ENCODE data around the gene KDF1. TPM values are rescaled to one million over a fixed set of nuclear protein-coding genes. Genes with fewer than 3 reads are reported as not detected.

Gene KDF1
- total RNA-seq, 2 donors from 2014 or later: 0.27 TPM; not detected in 1

DNA sequence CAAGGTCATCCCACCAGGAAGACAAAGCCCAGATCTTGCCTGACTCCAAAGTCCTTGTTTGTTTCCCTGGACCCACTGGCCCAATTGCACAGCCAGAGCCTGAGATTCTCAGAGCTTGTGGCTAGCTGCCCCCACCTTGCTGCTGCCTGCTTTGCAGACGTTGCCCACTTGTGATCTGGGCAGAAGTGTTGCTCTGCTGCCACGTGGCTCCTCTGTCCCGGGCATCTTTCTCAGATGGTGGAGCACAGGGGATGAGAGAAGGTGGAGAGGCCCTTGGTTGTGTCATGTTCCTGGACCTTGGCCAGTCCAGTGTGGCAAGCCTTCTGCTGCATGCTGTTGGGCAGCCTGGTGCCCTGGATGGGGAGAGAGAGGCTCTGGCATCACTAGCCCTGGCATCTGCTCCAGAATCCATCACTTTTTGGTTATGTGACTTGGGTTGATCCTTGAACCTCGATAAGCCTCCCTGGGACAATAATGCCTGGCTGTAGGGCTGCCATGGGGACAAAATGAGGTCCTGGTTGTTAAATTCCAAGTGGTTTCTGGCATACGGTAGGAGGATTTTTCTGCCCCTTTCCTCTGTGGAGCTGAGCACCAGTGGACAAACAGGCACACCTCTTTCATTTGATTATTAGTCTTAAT lies 44.9 kb downstream of the KDF1 start:
- peaks cover 0 to 2% of the 10 kb centered on the region in 2 donors for H3K9me3 Mint-ChIP-seq
- no peak overlapping the region for H3K27ac Mint-ChIP-seq
- no peak for DNase-seq (ENCODE audit: low spot score in 2 of 2)
- ATAC-seq: no peak
- no peaks in the 10 kb centered on the region for H3K36me3 Mint-ChIP-seq

- no peak within 1 kb of the TSS for H3K27ac Mint-ChIP-seq
- DNase-seq (ENCODE audit: low spot score in 2 of 2) (no peak), ATAC-seq (no peak)
- no peaks in the 10 kb centered on the region for H3K36me3 Mint-ChIP-seq
- H3K9me3 Mint-ChIP-seq: no peaks in the 10 kb centered on the region
Observed at GRCh38 chr1:26913754-26914619, 46.3 kb downstream of the KDF1 start, which contains the start of gene NR0B2. Gene NR0B2, minus strand, starts transcription at chr1:26913975. Its CDS starts 35 bp downstream, at chr1:26913940.

GRCh38 chr1:26913389-26913753 lies 46.9 kb downstream of the KDF1 start:
- H3K36me3 Mint-ChIP-seq: no peaks in the 10 kb centered on the region
- ATAC-seq (no peak), DNase-seq (ENCODE audit: low spot score in 2 of 2) (no peak)
- no peaks in the 10 kb centered on the region for H3K9me3 Mint-ChIP-seq
- H3K27ac Mint-ChIP-seq: no peak overlapping the region

DNA sequence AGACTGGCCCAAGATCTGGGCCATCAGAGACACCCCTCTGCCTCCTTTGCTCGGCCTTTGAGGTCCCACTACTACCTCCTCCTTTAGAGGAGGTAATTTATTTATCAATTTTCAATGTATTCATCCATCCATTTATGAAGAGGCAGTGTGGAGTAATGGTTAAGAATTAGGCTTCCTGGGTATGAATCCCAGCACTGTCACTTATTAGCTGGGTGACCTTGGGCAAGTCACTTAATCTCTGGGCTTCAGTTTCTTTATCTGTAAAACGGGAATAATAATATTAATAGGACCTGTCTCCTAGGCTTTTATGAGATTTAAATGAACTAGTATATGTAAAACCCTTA lies 48.1 kb downstream of the KDF1 start:
- ATAC-seq (no peak), DNase-seq (ENCODE audit: low spot score in 2 of 2) (no peak)
- Mint-ChIP-seq H3K9me3 (no peaks in the 10 kb centered on the region), H3K36me3 (no peaks in the 10 kb centered on the region), H3K27ac (no peak overlapping the region)

DNA sequence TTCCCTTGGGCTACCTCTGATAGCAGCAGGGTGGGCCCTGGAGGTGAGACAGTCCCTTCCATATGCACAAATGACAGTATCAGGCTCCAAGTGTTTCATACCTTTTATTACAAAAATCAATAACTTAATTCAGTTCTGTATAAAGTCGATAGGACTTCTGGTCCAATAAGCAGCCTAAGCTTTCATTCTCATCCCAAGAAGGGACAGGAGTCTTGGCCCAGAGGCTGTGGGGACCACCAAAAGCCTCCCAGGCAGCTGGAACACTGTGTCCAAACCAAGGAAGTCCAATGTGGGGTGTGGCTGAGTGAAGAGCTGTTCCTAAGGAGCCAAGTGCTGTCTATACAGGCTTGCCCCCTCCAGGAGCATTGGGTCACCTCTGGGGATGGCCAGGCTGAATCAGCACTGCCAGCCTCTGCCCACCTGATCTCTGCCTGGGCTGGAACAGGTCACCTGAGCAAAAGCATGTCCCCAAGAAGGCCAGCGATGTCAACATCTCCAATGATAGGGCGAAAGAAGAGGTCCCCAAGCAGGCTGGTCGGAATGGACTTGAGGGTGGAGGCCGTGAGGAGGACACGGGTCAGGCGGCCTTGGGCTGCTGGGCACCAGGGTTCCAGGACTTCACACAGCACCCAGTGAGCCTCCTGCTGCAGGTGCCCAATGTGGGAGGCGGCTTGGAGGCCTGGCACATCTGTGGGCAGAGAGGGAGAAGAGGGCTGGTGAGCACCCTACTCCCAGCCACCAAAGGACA lies 48.7 kb downstream of the KDF1 start:
- Mint-ChIP-seq H3K9me3 (no peaks in the 10 kb centered on the region), H3K36me3 (no peaks in the 10 kb centered on the region), H3K27ac (no peak overlapping the region)
- DNase-seq (ENCODE audit: low spot score in 2 of 2): no peak
- ATAC-seq: no peak

DNA sequence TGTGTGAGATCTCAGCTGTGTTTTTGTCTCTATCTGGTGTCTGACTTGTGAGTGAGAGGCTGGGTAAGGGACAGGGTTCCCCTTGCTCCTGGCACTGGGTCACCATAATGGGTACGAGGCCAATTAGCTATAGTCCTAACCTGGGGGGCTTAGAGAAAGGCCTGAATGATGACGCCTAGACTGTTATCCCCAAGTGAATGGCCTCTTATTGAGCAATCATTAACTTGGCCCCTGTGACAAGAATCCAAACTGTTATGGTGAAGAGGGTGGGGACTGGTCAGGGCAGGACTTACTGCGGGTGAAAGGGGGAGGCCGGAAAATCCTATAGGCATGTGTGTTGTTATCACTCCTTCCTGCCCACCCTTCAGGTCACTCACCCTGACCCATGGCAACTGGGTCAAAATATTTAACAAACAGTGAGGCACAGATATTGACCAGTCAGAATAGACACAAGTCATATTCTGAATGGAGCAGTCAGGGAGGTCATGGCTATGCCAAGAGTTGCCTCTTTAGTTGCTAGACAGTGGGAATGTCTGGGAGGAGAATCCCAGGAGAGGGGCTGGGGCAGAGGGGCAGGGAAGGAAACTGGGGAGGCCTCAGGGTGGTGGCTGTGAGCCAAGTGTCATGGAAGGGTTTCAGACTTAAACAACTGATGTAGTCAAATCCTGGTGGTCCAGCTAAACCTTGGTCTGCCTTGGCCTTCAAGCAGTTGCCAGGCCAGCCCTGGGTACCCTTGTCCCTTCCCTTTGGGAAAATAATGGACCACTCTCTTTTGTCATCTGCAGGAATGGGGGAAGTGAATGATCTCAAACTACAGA lies 49.7 kb downstream of the KDF1 start:
- ATAC-seq: no peak
- no peaks in the 10 kb centered on the region for H3K9me3 Mint-ChIP-seq
- H3K27ac Mint-ChIP-seq: no peak overlapping the region
- DNase-seq (ENCODE audit: low spot score in 2 of 2): no peak
- no peaks in the 10 kb centered on the region for H3K36me3 Mint-ChIP-seq

- Mint-ChIP-seq H3K36me3 (no peaks in the 10 kb centered on the region), H3K27ac (no peak overlapping the region), H3K9me3 (no peaks in the 10 kb centered on the region)
- DNase-seq (ENCODE audit: low spot score in 2 of 2) (no peak), ATAC-seq (no peak)
Observed at GRCh38 chr1:26909951-26910342, 50.3 kb downstream of the KDF1 start.

DNA sequence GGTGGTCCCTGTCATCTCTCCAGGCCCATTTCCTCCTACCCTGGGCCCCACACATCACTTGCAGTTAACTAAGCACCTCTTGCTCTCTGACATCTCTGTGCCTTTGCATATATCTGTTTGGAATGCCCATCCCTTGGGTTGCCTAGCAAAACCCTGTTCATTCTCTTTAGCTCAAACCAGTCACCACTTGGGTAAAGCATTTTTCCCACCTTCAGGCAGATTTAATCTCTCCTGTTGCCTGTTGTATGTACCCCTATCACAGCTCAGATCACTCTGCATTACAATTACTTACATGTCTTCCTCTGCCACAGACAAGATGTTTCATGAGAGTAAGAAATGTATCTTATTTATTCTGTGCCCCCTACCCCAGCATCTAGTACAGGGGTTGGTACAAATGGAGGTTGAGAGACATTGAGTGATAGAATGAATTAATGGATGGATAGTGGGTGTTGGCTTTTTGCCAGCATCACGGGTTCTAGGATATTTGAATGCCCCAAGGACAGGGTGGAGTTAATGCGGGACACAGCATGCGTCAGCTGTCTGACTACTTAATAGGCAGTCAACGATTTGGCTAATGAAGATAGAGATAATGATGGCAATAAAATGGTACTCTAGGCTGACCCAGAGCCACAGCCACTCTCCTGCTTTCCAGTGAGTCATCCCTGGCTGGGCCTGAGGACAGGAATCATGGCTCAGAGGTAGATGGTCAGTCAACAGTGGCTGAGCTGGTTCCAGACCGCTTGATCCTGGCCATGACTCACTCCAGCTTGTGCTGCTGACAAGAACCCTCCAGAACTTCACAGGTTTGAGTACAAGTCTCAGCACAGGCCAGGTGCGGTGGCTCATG lies 53.0 kb downstream of the KDF1 start:
- H3K27ac Mint-ChIP-seq: no peak overlapping the region
- no peaks in the 10 kb centered on the region for H3K36me3 Mint-ChIP-seq
- no peaks in the 10 kb centered on the region for H3K9me3 Mint-ChIP-seq
- ATAC-seq: no peak
- no peak for DNase-seq (ENCODE audit: low spot score in 2 of 2)

DNA sequence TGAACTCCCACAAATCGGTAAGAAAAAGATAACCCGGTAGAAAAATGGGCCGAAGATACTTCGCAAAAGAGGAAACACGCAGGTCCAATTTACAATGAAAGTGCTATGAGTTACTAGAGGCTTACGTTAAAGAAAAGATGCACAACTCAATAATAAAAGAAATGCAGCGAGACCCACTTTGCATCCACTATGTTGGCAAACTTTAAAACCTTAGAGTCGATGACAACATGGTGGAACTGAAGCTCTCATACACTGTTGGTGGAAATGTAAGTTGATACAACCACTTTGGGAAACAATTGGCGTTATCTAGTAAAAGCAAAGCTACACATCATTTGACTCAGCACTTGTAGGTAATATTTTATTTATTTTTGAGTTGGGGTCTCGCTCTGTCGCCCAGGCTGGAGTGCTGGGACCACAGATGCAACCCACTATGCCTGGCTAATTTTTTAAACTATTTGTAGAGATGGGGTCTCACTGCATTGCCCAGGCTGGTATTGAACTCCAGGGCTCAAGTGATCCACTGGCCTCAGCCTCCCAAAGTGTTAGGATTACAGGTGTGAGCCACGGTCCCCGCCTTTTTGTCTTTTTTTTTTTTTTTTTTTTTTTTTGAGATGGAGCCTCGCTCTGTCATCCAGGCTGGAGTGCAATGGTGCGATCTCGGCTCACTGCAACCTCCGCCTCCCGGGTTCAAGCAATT lies 59.3 kb downstream of the KDF1 start:
- peaks cover 13 to 16% of the 10 kb centered on the region in 2 donors for H3K36me3 Mint-ChIP-seq
- DNase-seq (ENCODE audit: low spot score in 2 of 2): no peak
- no peak for ATAC-seq
- peak overlapping the region; percentile 98 to 100 for H3K27ac Mint-ChIP-seq
- no peaks in the 10 kb centered on the region for H3K9me3 Mint-ChIP-seq

DNA sequence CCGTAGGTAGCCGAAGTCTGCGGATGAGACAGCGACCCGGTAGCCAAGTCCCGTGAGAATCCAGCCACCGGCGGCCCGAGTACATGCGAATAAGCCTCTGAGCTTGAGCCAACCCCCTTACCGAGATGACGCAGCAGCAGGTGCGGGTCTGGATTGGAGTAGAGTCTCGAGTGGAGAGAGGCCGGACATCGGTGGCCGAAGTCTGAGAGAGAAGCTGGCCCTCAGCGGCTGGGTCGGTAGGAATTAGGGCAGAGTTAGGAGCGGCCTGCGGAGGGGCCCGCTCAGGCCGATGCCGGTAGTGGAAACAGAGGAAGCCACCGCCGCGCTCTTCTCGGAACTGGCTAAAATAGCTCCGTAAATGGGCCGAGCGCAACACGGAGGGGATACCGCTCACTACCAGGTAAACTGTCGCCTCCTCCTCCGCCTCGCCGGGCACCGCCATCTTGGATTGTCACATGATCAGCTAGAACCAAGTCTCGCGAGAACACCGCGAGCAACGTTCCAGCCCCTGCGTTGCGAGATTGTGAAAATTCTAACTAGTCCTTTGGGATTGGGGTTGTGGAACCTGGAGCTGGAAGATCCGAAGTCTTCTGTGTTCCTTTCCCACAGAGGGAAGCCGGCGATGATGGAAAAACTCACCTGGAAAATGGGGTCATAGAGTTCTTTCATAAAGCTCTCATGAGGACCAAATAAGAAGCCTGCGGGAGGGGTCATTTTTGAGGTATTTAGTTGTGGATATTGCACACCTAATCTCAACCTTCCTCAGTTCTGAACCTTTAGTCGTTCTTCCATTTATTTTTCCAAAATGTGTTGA lies 60.1 kb downstream of the KDF1 start, which contains the start of gene GPATCH3:
Gene GPATCH3, minus strand, starts transcription at position 467 of the 814 bp plus-strand sequence. Its CDS starts 25 bp downstream, at position 442.
- H3K36me3 Mint-ChIP-seq: peaks cover 13 to 16% of the 10 kb centered on the region in 2 donors
- H3K27ac Mint-ChIP-seq: peak within 1 kb of the TSS; percentile 98 to 100
- no peaks in the 10 kb centered on the region for H3K9me3 Mint-ChIP-seq
- ATAC-seq (peak; percentile 92 to 93), DNase-seq (ENCODE audit: low spot score in 2 of 2) (peak; percentile 86 to 87)

Other genes starting within 250 kb of the KDF1 start
- 10 to 100 TPM; 15.9 to 21.0 TPM for gene PIGV, start 172.5 kb downstream of the KDF1 start, total RNA-seq
- 10 to 100 TPM; 37.8 to 59.5 TPM for gene ZDHHC18, start 133.8 kb downstream of the KDF1 start, total RNA-seq
- gene SFN, start 97.3 kb downstream of the KDF1 start, total RNA-seq: 1 to 10 TPM; 1.1 to 2.3 TPM
- 10 to 100 TPM; 29.5 to 56.1 TPM for gene GPN2, start 70.2 kb downstream of the KDF1 start, total RNA-seq
- gene GPATCH3, start 60.0 kb downstream of the KDF1 start, total RNA-seq: 10 to 100 TPM; 11.7 to 13.2 TPM
- not detected for gene NR0B2, start 46.5 kb downstream of the KDF1 start, total RNA-seq
- 10 to 100 TPM; 60.5 to 93.7 TPM for gene NUDC, start 38.7 kb downstream of the KDF1 start, total RNA-seq
- gene TRNP1, start 33.2 kb upstream of the KDF1 start, total RNA-seq: under 1 TPM in 1 of 2 donors, not detected in 1; 0.29 TPM
- gene TENT5B, start 52.4 kb upstream of the KDF1 start, total RNA-seq: under 1 TPM in 1 of 2 donors, not detected in 1; 0.09 TPM
- 10 to 100 TPM; 16.2 to 18.8 TPM for gene SLC9A1, start 194.7 kb upstream of the KDF1 start, total RNA-seq